HG03103 (cell line): Measurements from ENCODE around the gene VGLL4.
"Not testable (repeated sequence)": the region's sequence is repeated elsewhere in the genome, so short reads cannot be mapped to it uniquely, and the experiment has no call there.

Source experiments
- ATAC-seq: cut with Tn5 transposase; IDR thresholded peaks from one replicate; pipeline ENCODE4 v1.9.1; 2021; ENCODE audit warnings: low read depth; ENCODE audit not compliant: unreplicated experiment

VGLL4 gene, protein sequence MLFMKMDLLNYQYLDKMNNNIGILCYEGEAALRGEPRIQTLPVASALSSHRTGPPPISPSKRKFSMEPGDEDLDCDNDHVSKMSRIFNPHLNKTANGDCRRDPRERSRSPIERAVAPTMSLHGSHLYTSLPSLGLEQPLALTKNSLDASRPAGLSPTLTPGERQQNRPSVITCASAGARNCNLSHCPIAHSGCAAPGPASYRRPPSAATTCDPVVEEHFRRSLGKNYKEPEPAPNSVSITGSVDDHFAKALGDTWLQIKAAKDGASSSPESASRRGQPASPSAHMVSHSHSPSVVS

DNA sequence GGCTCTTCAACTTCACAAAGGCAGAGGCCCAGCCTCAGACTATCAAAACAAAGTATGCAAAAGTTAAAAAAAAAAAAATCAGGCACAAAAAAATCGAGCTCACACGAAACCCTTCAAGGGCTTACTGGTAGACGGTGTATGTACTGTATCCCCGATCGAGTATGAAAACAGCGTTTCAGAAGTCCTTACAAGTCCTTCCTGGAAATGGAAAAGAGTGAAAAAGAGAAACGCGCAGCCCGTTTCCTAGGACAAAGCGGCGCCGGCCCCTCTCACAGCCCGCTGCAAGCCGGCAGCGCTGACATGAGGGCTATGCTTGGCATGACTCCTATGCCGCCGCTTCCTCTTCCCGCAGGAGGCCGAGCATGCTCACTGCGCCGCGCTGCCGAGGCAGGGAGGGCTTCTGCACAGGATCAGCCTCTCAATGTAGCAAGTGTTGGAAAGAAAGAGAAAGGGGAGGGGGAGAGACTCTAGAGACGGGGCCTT is at the start of gene VGLL4:
Gene VGLL4 (minus strand): TSS at position 311 of the 483 bp plus-strand sequence. CDS start 397 bp downstream, outside the sequence.
- ATAC-seq: peak; percentile 56

DNA sequence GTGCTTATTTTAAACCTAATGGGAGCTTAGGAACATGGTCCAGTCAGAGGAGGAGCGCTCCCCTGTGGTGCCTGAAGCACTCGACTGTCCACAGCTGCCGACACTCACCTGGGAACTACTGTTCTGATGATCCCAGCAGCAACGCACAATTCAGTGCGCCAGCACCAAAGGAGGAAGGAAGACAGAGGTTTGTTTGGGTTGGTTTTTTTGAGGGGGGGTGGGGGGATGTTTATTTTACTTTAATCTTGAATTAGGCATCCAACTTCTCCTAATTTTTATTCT is 48.8 kb upstream of the VGLL4 start:
- ATAC-seq: no peak

GRCh38 chr3:11691767-11692531 is 48.2 kb upstream of the VGLL4 start:
- no peak for ATAC-seq

GRCh38 chr3:11690863-11691766 is 47.4 kb upstream of the VGLL4 start:
- no peak for ATAC-seq

- ATAC-seq: no peak
These were observed 46.0 kb upstream of the VGLL4 start for GRCh38 chr3:11689749-11690148.

GRCh38 chr3:11684980-11685379 is 41.3 kb upstream of the VGLL4 start:
- ATAC-seq: not testable (repeated sequence)

GRCh38 chr3:11680509-11680908 is 36.8 kb upstream of the VGLL4 start:
- no peak for ATAC-seq

DNA sequence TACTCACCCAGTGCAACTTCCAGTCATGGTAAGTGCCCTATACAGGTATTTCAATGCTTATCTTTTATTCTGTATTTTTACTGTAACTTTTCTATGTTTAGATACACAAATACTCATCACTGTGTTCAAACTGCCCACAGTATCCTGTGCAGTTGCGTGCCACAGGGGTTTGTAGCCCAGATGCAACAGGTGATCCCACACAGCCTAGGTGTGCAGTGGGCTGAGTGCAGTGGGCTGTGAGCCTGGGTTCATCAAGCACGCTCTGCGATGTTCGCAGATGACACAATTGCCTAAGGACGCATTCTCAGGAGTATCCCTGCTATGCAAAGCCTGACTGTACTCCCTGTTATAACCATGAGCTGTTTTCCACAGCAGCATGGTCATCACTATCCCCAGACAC is 36.2 kb upstream of the VGLL4 start:
- no peak for ATAC-seq

DNA sequence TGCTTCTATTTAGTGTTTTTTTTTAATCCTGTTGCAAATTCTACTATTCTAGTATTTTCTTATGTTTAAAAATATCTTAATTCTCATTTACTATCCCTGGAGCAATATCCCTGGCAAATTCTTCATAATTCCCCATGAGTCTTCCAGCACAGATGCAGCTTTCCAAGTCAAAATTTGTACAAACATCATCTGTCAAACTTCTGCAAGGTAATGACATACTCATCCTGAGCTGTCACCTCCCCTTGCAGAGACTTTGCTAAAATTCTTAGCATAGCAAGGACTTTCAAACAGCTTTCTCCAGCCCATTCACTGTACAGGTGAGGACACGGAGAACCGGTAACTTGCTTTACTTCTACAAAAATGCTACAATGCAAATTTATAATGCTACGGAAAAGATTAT is 28.6 kb upstream of the VGLL4 start:
- no peak for ATAC-seq

DNA sequence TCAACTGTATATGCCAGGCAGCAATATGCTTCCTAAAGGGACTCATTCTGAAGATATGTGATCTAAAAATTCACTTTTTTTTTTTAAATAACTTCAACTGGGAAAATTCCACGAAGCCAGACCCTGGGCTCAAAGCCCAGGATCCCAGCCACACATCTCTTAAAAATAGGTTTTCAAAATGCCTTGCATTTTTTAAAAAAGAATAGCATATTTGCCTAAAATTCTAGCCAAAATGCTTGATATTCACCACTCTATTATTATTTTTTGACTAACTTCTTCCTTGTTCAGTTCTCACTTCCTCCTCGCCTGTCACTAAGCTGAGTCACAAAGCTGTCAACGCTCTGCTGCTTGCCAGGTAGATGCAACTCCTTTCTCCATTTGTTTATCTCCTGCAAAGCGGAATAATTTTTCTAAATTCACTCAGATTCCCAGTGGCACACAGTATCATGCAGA is 28.0 kb upstream of the VGLL4 start:
- ATAC-seq: peak; percentile 88

DNA sequence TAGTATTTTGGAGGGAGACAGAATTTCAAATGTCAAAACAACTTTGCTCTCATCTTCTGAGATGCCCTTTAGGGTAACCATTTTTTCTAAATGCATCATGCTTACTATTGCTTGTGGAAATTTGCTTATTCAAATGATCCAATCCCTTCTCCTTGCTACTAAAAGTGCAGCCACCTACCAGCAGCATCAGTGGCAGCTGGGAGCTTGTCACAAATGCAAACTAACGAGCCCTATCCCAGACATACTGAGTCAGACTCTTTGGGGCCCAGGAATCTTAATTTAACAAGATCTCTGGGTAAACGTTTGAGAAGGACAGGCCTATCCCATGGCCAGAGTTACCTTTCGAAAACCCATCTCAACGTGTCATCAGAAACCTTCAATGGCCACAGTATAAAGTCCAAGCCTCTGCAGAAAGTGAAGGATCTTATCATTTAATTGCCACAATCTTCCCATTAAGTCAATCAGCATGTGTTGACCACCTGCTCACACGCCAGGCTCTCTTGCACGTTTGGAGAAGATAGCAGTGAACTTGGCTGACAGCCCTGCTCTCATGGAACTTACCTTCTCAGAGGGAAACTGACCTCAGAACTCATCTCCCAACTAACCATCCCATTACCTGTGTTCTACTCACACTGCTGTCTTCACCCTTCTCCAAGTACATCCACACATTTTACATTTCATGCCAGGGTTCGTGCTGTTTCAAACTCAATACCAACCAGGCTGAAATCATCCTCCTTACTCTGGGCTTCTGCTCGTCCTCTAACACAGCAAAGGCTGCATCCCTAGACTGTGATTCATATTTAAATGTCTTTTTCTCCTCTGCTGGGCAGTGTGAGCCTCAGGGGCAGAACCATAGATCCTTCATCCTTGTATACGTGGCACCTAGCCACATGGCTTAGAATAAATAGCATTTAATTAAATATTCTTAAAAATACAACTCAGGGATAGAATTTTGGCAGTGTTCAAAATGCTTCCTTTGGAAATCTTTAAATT is 24.8 kb upstream of the VGLL4 start:
- no peak for ATAC-seq

DNA sequence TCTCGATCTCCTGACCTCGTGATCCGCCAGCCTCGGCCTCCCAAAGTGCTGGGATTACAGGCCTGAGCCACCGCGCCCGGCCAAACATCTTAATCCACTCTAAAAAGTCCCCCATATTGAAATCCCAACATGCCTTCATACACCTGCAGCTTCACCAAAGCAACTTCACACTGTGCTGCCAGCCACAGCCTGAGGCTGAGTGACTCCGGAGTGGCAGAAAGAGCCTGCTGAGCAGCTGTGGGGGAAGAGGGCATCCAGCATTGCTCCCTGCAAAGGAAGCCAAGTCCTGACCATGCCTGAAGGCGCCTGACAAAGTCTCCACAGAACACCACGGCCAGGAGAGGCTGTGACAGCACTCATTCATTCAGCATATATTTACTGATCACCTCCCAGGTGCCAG is 21.6 kb upstream of the VGLL4 start:
- no peak for ATAC-seq

DNA sequence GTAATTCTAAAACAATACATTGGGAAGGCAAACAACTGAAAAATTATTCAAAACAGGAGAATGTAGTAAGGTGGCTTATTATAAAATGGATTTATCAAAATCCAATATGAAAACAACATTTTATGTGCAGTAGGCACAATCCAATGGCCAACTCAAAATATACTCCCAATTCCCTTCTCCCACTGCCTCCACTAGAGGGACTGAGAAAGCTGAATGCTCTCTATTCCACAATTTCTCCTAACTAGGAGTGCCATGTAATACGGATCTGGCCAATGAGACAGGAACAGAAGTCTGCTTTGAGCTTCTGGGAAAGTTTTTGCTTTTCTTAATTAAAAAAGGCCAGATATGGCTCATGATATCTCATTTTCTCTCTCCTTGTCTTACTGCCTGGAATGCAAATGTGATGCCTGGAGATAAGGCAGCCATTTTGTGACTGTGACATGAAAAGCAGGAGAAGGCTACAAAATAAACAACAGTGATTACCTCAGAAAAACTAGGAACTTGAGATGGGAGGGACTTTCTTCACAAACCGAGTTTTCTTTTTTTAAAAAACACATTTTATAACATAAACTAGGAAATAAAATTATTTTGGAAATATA is 18.8 kb upstream of the VGLL4 start:
- no peak for ATAC-seq

GRCh38 chr3:11661827-11662226 is 18.1 kb upstream of the VGLL4 start:
- no peak for ATAC-seq

- ATAC-seq: no peak
These were observed 17.4 kb upstream of the VGLL4 start for GRCh38 chr3:11661052-11661656.

GRCh38 chr3:11660242-11660641 is 16.5 kb upstream of the VGLL4 start:
- no peak for ATAC-seq

DNA sequence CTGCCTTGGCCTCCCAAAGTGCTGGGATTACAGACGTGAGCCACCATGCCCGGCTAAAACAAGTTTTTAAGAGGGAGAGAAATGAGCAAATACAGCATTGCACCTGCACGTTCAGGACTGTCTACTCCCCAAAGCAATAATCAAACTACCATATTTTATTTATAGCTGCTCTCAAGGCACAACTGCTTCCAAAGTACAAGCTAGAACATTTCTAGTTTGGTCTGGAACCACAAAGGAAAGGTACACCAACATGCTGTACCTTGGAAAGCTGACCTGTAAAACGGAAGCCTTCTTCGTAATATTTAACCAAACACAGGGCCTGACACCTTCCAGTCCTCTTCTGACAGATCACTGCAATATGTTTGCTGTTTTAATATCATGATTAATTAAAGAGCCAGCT is 14.5 kb upstream of the VGLL4 start:
- no peak for ATAC-seq

- no peak for ATAC-seq
These were observed 11.6 kb upstream of the VGLL4 start for GRCh38 chr3:11655196-11655928.
